BE2C (cell line): Measurements from ENCODE around the gene AMIGO3.
"Not testable (repeated sequence)": the region's sequence is repeated elsewhere in the genome, so short reads cannot be mapped to it uniquely, and the experiment has no call there.

Experiments used
- DNase-seq: peaks from one replicate; pipeline ENCODE4 v3.0.0-alpha.2; 2020
- H3K27me3 ChIP-seq: fragments of 250-450 bp; sonication (Bioruptor Pico); 2 replicates; pipeline ENCODE4 v1.5.1; 2020; ENCODE audit warnings: mild to moderate bottlenecking
- H3K36me3 ChIP-seq: fragments of 250-450 bp; sonication (Bioruptor Pico); 2 replicates; pipeline ENCODE4 v1.5.1; 2020; ENCODE audit warnings: mild to moderate bottlenecking
- H3K4me1 ChIP-seq: fragments of 250-450 bp; sonication (Bioruptor Pico); 2 replicates; pipeline ENCODE4 v1.5.1; 2020
- H3K4me3 ChIP-seq: 2 replicates; pipeline ENCODE4 v1.5.1; 2011; ENCODE audit warnings: low read depth, low read length
- H3K9me3 ChIP-seq: fragments of 250-450 bp; sonication (Bioruptor Pico); 2 replicates; pipeline ENCODE4 v1.5.1; 2020
- CTCF ChIP-seq: IDR thresholded peaks from 2 replicates; pipeline ENCODE4 v1.5.1; 2012; ENCODE audit warnings: mild to moderate bottlenecking, low read depth, low read length

Gene AMIGO3

GRCh38 chr3:49700014-49700413 lies 19.5 kb downstream of the AMIGO3 start:
- H3K36me3 ChIP-seq, result no peaks in the 10 kb centered on the region
- DNase-seq, result no peak
- no peaks in the 10 kb centered on the region for H3K4me1 ChIP-seq

DNA sequence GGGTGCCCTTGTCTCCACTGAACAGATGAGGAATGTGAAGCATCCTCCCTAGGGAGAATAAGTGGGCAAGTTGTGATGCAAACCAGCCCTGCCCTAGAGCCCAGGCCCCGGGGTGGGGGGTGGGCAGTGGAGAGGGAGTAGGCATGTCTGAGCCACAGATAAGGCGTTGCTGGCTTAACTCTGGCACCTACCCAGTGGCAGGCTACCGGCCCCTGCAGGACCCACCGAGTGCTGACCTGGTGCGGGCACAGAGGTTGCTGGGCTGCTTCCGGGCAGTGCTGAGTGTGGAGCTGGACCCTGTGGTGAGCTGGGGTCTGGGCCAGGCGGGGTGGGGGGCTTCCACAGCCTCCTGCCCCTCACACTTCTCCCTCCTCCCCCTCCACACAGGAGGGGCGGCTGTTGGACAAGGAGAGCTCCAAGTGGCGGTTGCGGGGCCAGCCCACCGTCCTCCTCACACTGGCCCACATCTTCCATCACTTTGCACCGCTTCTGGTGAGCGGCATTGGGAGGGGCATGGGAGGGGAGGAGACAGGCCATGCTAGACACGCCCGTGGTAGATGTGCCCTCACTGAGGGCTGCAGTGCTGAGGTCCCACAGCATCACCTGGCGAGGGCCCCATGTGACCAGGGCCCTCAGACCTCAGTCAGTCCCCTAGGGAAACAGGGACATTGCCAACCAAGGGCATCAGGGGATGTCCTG lies 20.1 kb downstream of the AMIGO3 start:
- no peak for TF ChIP-seq CTCF
- Histone ChIP-seq H3K4me3 (no peak overlapping the region), H3K9me3 (no peaks in the 10 kb centered on the region), H3K27me3 (no peaks in the 10 kb centered on the region), H3K36me3 (no peaks in the 10 kb centered on the region), H3K4me1 (no peaks in the 10 kb centered on the region)
- no peak for DNase-seq

More at GRCh38 chr3:49700014-49700413, 19.5 kb downstream of the AMIGO3 start:
- Histone ChIP-seq H3K27me3 (no peaks in the 10 kb centered on the region), H3K4me3 (no peak overlapping the region), H3K9me3 (no peaks in the 10 kb centered on the region)
- TF ChIP-seq CTCF, result no peak

GRCh38 chr3:49695350-49696015 lies 24.0 kb downstream of the AMIGO3 start:
- not testable (repeated sequence) for H3K9me3 ChIP-seq, H3K36me3 ChIP-seq, H3K4me3 ChIP-seq, H3K4me1 ChIP-seq, DNase-seq, H3K27me3 ChIP-seq

- H3K4me1 ChIP-seq, H3K27me3 ChIP-seq, H3K4me3 ChIP-seq, H3K9me3 ChIP-seq, H3K36me3 ChIP-seq, DNase-seq: not testable (repeated sequence)
Measured at GRCh38 chr3:49694409-49695070, 24.9 kb downstream of the AMIGO3 start.

GRCh38 chr3:49691481-49691880 lies 28.0 kb downstream of the AMIGO3 start:
- not testable (repeated sequence) for H3K36me3 ChIP-seq, DNase-seq, H3K4me1 ChIP-seq, H3K9me3 ChIP-seq, H3K27me3 ChIP-seq, H3K4me3 ChIP-seq

GRCh38 chr3:49690856-49691255 lies 28.6 kb downstream of the AMIGO3 start:
- H3K4me1 ChIP-seq, H3K27me3 ChIP-seq, H3K36me3 ChIP-seq, H3K4me3 ChIP-seq, H3K9me3 ChIP-seq, DNase-seq: not testable (repeated sequence)

DNA sequence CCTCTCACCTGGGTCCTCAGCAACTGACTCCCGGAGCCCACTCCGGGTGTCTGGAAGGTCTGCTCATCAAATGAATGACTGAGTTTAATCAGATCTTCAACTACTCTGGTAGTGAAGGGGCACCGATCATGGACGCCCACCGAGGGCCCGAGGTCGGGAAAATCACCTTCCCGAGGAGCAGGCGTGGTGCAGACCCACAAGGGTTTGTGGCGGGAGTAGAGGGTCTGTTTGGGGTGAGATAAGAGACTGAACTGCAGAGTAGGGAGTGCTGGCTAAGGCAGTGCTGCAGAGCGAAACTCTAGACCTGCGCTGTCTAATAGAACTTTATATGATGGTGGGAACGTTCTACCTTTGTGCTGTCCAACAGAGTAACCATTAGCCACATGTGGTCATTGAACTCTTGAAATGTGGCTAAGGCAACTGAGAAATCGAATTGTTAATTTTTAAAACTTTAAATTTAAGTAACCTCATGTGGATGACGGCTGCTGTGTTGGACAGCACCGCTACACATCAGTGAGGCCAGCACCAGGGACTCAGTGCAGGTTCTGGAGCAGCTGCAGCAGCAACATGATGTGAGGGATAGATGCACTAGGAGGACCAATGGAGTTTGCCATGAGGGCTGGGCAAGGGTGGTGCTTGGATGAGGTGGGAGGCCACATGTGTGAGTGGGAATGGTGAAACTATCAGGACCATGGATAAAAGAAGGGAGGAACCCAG lies 29.4 kb downstream of the AMIGO3 start:
- H3K4me1 ChIP-seq, H3K27me3 ChIP-seq, DNase-seq, H3K36me3 ChIP-seq, H3K9me3 ChIP-seq: not testable (repeated sequence)
- H3K4me3 ChIP-seq, result peak overlapping the region; percentile 80

- peak; percentile 19; the same call in 1 of the 2 replicates for TF ChIP-seq CTCF
- Histone ChIP-seq H3K27me3 (no peaks in the 10 kb centered on the region), H3K4me3 (peak within 1 kb of the TSS; percentile 80), H3K9me3 (no peaks in the 10 kb centered on the region), H3K4me1 (no peaks in the 10 kb centered on the region), H3K36me3 (no peaks in the 10 kb centered on the region)
- peak; percentile 91 for DNase-seq
Measured at GRCh38 chr3:49689046-49689907, 30.2 kb downstream of the AMIGO3 start, which contains the start of the genes MST1 and RNF123. Gene MST1 (minus strand): TSS chr3:49689474. CDS start chr3:49688691, 783 bp downstream. Gene RNF123 (plus strand): TSS chr3:49689557. CDS start chr3:49691166, 1,609 bp downstream.

DNA sequence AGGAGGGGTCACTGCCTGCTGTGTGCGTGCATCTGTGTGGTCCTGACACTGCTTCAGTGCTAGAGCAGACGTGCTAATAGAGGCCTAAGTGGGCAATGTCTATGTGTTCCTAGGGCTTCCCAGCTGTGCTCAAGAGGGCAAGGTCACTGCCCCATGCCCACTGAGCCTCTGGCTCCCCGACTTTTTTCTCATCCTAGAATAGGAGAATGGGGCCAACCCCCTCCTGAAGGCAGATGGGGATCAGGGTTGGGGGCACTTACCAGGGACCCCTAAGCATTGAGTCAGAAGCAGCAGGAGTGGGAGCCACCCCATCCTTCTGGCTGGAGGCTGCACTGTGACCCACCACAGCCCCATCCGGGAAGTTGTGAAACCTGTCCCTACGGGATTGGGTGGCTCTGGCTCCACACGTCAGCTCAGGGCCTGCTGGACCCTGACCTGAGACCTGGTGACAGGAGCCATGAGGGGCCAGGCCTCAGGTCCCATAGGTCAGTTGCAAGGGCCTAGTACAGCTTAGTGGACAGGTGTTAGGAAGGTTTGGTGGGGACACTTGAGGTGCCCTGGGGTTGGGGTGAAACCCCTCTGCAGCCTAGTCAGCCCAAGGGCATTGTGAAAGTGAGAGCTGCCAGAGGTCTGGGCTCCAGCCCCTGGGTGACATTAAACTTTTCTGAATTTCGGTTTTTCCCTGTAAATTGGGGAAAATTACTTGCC lies 31.0 kb downstream of the AMIGO3 start:
- not testable (repeated sequence) for H3K36me3 ChIP-seq, H3K27me3 ChIP-seq, DNase-seq, H3K4me1 ChIP-seq, H3K9me3 ChIP-seq
- peak overlapping the region; percentile 80 for H3K4me3 ChIP-seq

- H3K27me3 ChIP-seq, H3K4me1 ChIP-seq, H3K36me3 ChIP-seq, H3K9me3 ChIP-seq, DNase-seq, H3K4me3 ChIP-seq: not testable (repeated sequence)
Measured at GRCh38 chr3:49687424-49687795, 32.1 kb downstream of the AMIGO3 start.
